Measurements from ENCODE around the gene CLEC16A. TPM values are rescaled to one million over a fixed set of nuclear protein-coding genes. Genes with fewer than 3 reads are reported as not detected.

The CLEC16A gene
- total and polyA plus RNA-seq, 9 of the 15 experiments (the other 6 are each of a cell fraction or from before 2014, with no cell fraction given), result 1.00 to 22.3 (median 10.0) TPM

DNA sequence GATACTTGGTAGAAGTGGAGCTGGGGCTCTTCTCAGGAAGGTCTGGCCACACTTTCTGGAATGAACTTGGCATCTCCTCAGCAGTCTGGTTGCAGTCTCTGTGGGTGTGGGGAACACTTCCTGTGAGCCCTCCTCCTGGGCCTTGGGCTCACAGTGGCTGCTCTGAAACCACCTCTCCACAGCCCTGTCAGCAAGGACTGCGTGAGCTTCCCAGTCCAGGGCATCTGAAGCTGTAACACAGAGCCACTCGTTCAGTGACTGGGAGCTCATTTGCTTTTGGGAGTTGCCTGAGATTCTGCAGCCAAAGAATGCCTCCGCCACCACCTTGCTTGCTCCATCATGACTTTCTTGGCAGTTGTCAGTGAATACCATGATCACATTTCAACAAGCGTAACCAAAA, 60.0 kb downstream of the CLEC16A start:
- no peak overlapping the region for H3K4me3 ChIP-seq
- H3K4me2 ChIP-seq (ENCODE audit: insufficient read depth, low read length), result no peak overlapping the region
- no peak overlapping the region for H3K27ac ChIP-seq (ENCODE audit: extremely low read depth, low read depth, low read length)
- H3K4me1 ChIP-seq (replicated peaks in 1 of 2; ENCODE audit: control insufficient read depth in 2 of 2, insufficient read depth in 2 of 2, low read length in 2 of 2), result no peaks in the 10 kb centered on the region
- CTCF ChIA-PET (ENCODE audit: low intra/inter-chr PET ratio), result no interaction called here
- no peaks in the 10 kb centered on the region for H3K9me3 ChIP-seq (replicated peaks; ENCODE audit: control insufficient read depth, insufficient read depth, low read depth, low read length)
- no peak for DNase-seq (ENCODE audit: extremely low read depth in 1 of 4, low spot score in 3 of 4)
- no peak overlapping the region for H2AFZ ChIP-seq (ENCODE audit: low read depth, low read length)
- no peaks in the 10 kb centered on the region for H3K79me2 ChIP-seq (ENCODE audit: control insufficient read depth, insufficient read depth, low read length)
- H3K9me1 ChIP-seq (ENCODE audit: control insufficient read depth, insufficient read depth, low read length), result no peaks in the 10 kb centered on the region
- H3K36me3 ChIP-seq (ENCODE audit: control insufficient read depth, insufficient read depth, low read length), result peaks cover 20% of the 10 kb centered on the region
- POLR2A ChIA-PET, result no interaction called here
- TF ChIP-seq, protein P1, sequence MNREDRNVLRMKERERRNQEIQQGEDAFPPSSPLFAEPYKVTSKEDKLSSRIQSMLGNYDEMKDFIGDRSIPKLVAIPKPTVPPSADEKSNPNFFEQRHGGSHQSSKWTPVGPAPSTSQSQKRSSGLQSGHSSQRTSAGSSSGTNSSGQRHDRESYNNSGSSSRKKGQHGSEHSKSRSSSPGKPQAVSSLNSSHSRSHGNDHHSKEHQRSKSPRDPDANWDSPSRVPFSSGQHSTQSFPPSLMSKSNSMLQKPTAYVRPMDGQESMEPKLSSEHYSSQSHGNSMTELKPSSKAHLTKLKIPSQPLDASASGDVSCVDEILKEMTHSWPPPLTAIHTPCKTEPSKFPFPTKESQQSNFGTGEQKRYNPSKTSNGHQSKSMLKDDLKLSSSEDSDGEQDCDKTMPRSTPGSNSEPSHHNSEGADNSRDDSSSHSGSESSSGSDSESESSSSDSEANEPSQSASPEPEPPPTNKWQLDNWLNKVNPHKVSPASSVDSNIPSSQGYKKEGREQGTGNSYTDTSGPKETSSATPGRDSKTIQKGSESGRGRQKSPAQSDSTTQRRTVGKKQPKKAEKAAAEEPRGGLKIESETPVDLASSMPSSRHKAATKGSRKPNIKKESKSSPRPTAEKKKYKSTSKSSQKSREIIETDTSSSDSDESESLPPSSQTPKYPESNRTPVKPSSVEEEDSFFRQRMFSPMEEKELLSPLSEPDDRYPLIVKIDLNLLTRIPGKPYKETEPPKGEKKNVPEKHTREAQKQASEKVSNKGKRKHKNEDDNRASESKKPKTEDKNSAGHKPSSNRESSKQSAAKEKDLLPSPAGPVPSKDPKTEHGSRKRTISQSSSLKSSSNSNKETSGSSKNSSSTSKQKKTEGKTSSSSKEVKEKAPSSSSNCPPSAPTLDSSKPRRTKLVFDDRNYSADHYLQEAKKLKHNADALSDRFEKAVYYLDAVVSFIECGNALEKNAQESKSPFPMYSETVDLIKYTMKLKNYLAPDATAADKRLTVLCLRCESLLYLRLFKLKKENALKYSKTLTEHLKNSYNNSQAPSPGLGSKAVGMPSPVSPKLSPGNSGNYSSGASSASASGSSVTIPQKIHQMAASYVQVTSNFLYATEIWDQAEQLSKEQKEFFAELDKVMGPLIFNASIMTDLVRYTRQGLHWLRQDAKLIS (CRISPR knock-in tag; IDR thresholded peaks at IDR 0.05), result no peak
- TF ChIP-seq GATAD2B (IDR thresholded peaks at IDR 0.05; ENCODE audit: borderline replicate concordance) (no peak), L3MBTL2 (IDR thresholded peaks at IDR 0.05) (no peak), CBX3 (IDR thresholded peaks at IDR 0.05; ENCODE audit: borderline replicate concordance in 1 of 2, low read length in 2 of 2) (no peak), ZNF41 (CRISPR knock-in tag; conservative IDR thresholded peaks at IDR 0.05) (no peak), TARDBP (IDR thresholded peaks at IDR 0.05) (no peak), ZBTB12 (CRISPR knock-in tag; IDR thresholded peaks at IDR 0.05) (no peak), NCOA6 (IDR thresholded peaks at IDR 0.05) (no peak), NELFE (IDR thresholded peaks at IDR 0.05; ENCODE audit: insufficient read depth, insufficient read length) (no peak), SMARCA4 (IDR thresholded peaks at IDR 0.05) (no peak), PCBP2 (IDR thresholded peaks at IDR 0.05; ENCODE audit: low read depth, low read length, poor library complexity, severe bottlenecking) (no peak), SRSF3 (IDR thresholded peaks at IDR 0.05; ENCODE audit: insufficient read depth, low read length) (no peak)
- TF ChIP-seq, protein P2, sequence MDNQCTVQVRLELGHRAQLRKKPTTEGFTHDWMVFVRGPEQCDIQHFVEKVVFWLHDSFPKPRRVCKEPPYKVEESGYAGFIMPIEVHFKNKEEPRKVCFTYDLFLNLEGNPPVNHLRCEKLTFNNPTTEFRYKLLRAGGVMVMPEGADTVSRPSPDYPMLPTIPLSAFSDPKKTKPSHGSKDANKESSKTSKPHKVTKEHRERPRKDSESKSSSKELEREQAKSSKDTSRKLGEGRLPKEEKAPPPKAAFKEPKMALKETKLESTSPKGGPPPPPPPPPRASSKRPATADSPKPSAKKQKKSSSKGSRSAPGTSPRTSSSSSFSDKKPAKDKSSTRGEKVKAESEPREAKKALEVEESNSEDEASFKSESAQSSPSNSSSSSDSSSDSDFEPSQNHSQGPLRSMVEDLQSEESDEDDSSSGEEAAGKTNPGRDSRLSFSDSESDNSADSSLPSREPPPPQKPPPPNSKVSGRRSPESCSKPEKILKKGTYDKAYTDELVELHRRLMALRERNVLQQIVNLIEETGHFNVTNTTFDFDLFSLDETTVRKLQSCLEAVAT (IDR thresholded peaks at IDR 0.05), result no peak
- TF ChIP-seq, protein P3, sequence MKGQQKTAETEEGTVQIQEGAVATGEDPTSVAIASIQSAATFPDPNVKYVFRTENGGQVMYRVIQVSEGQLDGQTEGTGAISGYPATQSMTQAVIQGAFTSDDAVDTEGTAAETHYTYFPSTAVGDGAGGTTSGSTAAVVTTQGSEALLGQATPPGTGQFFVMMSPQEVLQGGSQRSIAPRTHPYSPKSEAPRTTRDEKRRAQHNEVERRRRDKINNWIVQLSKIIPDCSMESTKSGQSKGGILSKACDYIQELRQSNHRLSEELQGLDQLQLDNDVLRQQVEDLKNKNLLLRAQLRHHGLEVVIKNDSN (CRISPR knock-in tag; IDR thresholded peaks at IDR 0.05), result no peak
- TF ChIP-seq, protein P4, sequence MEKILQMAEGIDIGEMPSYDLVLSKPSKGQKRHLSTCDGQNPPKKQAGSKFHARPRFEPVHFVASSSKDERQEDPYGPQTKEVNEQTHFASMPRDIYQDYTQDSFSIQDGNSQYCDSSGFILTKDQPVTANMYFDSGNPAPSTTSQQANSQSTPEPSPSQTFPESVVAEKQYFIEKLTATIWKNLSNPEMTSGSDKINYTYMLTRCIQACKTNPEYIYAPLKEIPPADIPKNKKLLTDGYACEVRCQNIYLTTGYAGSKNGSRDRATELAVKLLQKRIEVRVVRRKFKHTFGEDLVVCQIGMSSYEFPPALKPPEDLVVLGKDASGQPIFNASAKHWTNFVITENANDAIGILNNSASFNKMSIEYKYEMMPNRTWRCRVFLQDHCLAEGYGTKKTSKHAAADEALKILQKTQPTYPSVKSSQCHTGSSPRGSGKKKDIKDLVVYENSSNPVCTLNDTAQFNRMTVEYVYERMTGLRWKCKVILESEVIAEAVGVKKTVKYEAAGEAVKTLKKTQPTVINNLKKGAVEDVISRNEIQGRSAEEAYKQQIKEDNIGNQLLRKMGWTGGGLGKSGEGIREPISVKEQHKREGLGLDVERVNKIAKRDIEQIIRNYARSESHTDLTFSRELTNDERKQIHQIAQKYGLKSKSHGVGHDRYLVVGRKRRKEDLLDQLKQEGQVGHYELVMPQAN (IDR thresholded peaks at IDR 0.05; ENCODE audit: borderline replicate concordance), result no peak
- in situ Hi-C loops (cut with MboI) (no loop called here), intact Hi-C loops (cut with micrococcal nuclease) (no loop called here)
- H3K9ac ChIP-seq (ENCODE audit: insufficient read depth in 1 of 2, low read depth in 2 of 2, low read length in 2 of 2), result no peak overlapping the region
- BruUV-seq (replicated peaks), result no TSS peak
- H4K20me1 ChIP-seq (replicated peaks; ENCODE audit: control insufficient read depth, insufficient read depth, low read length), result no peaks in the 10 kb centered on the region
- no peaks in the 10 kb centered on the region for H3K27me3 ChIP-seq (ENCODE audit: control insufficient read depth in 2 of 2, insufficient read depth in 2 of 2, low read length in 2 of 2)
- FAIRE-seq, result no peak
- ATAC-seq, result no peak
- WGBS (ENCODE audit: insufficient coverage, low coverage, missing lambda C conversion rate), result 91% methylated on average over 4 of the region's 4 CpGs

Measured in K562 (cell line).